NOMO-1 (cell line): Measurements from ENCODE around the gene KCNE1.
"Not testable (repeated sequence)": the region's sequence is repeated elsewhere in the genome, so short reads cannot be mapped to it uniquely, and the experiment has no call there.

Experiments
- DNase-seq, 2 experiments: peaks; one replicate each; lab custom pipeline; 2025; ENCODE audit not compliant: unreplicated experiment in 2 of 2; lab: John Stamatoyannopoulos, UW

The KCNE1 gene

DNA sequence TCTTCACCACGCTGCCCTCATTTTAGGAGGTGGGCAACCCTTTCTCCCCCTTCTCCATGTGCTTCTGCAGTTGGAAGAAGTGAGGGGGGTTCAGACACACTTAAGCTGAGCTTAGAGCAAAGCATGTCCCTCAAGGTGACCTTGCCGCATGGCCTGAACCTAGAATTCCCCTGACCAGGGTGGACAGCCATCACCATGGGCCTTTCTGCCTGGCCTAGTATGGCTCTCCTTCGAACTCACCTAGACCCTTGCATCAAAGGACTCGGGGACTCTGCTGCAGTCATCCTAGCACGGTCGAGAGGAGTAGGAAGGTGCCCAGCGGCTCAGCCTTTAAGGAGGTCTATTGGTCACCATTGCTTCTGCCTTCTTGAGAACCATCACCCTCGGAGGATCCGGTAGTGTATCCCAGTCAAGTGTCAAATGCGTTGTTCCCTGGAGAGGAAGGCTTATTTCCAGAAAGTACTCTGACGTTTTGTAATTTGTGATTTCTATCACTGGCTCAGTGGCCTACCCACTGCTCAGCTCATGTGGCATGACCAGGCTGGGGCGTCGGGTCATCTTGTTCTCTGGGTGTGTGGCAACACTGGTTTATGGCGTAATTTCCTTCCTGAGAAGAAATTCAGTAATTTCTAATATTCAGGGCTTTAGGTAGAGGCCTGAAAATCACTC lies at the start of gene KCNE1:
Gene KCNE1 (minus strand): TSS at position 424 of the 669 bp plus-strand sequence. CDS start 62,576 bp downstream, outside the sequence.
- DNase-seq: peak; percentile 62 to 82

DNA sequence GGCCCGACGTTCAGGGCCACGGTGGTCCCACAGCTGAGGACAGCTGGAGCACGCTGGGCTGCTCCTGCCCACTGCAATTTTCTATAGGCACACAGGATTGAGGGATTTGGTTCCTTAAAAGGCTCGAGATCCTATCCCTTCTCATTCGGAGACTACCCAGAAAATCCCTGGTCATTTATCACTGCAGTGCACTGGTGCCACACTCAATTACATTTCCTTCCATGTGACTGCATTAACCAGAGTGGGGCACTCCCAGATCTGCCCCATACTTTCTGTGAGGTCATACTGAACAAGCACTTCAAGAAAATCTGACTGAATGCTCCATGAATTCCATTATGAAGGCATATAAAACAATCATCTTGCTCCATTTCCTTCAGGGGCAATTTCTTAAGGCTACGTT lies 49.8 kb upstream of the KCNE1 start:
- DNase-seq: no peak

DNA sequence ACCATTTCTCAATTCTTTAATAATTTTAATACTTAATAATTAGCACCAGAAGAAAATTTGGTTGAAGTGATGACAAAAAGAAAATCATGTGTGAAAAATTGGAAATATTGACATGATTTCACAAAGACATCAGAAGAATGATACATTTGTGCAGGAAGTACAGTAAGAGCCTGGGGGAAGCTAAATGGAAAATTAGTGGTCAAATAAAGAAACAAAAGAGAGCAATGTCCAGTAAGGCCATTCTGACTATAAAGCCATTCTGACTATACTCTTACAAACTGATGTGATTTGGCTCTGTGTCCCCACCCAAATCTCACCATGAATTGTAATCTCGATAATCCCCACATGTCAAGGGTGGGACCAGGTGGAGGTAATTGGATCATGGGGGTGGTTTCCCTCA lies 48.6 kb upstream of the KCNE1 start:
- no peak for DNase-seq

DNA sequence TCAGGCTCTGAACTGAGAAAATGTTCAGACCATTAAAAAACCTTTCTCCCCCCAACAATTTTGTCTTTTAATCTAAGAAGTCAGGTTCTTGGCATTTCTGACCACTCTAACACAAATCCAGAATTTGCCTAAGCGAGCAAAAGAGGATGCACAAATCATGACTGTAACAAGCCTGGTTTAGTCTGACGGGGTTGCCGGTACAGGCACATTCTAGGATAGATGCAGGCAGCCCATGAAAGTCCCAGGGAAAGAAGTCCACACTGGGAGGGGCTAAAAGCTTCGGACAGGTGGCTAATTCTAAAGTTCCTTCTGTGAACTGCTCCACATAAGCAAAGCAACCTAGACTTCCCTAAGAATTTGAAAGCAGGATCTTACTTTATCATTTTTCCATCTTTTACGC lies 48.0 kb upstream of the KCNE1 start:
- no peak for DNase-seq

DNA sequence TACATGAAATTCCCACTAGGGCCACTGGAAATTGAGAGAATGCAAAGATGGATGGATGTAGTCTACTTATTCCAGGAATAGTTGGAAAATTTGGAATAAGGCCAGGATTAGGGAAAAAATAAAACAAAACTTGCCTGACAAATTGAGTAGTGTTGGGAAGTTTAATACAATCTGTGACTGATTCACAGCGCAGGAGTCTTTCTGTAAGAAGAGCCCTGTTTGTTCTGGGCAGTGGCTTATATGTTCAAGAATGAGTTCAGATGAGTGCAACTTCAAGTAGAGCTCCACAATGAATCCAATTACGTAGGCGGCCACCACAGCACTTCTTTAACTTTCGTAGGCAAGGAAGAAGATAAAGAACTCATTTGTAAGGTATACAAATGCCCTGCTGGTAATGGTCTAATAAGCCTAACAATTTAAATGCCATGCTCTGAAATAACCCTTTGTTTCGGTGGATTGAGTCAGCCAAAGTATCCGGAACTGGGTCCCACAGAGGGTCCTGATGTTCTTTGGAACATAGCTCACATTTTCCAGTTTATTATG lies 47.1 kb upstream of the KCNE1 start:
- DNase-seq: no peak

DNA sequence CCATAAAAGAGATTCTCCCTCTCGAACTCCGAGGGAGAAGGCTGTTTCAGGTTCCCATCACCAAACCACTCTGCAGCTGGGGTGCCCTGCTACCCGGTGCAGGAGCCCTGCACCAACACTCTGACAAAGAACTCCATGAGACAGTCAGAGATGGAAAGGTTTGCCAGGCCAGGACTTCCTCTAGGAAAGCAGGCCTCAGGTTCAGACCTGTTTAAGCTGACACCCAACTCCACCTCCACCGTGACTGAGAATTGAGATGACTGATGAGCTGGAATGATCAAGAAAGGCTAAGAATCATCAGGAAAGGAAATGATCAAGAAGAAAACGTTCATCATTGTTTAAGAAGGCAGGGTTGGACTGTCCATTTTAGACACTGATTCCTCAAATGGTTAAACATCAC lies 46.2 kb upstream of the KCNE1 start:
- no peak for DNase-seq

DNA sequence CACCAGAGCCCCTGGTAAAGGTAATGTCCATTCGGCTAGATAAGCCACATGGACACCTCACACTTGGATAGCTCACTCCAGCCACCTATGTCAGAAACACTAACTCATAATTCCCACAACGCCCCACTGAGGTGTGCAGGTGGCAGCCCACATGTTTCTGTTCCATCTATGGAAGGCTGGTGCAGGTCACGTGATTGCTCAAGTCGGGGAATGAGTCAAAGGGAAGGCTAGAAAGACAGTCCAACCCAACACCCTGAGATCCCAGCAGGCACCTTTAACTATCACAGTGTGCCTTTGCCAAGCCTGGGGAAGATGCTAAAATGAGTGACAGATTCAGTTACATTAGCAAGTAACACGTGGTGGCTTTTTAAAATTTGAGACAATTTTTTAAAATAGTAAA lies 45.3 kb upstream of the KCNE1 start:
- DNase-seq: no peak

DNA sequence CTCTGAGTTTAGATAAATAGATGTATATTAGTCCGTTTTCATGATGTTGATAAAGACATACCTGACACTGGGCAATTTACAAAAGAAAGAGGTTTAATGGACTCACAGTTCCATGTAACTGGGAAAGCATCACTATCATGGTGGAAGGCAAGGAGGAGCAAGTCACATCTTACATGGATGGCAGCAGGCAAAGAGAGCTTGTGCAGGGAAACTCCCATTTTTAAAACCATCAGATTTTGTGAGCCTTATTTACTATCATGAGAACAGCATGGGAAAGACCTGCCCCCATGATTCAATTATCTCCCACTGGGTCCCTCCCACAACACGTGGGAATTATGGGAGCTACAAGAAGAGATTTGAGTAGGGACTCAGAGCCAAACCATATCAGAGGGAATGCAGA lies 42.7 kb upstream of the KCNE1 start:
- DNase-seq: not testable (repeated sequence)

DNA sequence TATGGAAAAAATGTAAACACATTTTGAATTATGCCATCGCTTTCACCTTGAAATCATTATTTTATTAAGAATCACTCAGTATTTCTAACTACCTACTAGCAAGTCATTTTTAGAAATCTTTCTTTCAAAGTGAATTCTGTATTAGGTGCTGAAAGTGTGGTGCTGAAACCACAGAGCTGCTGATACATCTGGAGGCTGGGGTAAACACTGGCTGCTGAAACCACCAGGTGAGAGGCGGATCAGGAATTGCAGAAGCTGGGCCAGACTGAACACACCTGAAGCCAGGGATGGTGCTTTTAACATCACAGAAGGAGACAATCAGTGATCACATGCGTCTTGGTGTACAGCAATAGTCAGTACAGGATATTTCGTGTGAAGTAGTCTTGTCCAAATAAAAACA lies 42.2 kb upstream of the KCNE1 start:
- DNase-seq: no peak

DNA sequence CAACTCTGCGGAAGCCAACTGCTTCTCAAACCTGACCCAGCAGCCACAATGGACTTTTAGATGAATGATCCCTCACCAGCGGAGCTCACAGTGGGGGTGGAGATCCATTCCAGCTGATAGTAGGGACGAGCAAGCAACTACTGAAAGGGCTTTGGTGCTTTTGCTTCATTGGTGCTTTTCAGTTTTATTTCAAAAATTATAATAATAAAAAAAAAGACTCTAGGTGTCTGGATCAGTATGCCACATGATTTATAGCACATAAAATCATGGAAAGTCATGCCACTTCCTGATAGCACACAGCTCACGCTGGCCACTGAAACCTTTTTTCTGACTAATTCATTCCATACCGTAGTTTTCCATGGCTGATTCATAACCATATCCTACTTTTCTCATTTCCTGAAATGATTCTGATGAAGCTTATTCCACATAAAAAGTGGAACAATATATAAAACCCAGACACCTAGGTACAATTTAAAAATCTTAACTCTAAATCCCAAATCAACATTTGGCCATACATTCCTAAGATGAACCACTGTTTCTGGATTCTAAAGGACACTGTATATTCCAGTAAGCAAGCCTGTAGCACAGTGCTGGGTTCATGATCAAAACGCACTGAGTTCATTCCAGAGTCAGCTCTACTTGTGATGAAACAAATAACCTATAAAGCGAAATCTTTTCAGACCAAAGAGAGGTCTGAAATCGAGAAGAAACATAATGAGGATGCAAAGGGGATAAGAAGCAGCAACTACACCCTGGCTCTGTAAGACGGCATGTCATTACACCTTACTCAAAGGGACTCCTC lies 41.3 kb upstream of the KCNE1 start:
- DNase-seq: no peak

DNA sequence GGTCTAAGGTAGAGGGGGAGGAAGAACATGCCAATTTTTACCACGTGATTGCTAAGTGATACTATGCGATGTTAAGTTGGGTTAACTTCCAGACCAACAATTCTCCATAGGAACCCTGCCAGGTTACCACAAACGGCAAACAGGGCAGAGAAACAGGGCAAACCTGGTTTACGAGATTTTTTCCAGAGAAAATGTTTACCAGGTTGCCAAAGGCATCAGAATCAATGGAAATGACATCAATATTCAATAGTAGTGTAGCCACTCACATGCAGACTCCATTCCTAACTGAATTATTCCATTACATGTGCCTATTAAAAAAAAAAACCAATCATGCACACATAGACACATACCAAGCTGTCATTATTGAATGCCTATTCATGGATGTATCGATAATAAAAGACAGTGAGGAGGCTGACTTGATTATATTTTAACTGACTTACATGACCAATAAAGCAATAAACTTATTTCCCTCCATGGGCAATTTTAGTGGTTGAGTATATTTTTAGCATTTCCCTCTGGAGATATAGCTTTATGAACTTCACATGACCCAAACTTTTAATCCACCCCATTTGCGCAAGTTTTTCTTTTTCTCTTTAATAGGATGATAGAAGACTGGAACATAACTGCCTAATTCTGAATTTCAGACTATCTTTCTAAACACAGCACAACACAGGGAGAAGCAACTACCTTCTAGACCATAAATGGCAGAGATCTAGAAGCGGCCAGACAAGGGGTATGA lies 40.5 kb upstream of the KCNE1 start:
- no peak for DNase-seq

DNA sequence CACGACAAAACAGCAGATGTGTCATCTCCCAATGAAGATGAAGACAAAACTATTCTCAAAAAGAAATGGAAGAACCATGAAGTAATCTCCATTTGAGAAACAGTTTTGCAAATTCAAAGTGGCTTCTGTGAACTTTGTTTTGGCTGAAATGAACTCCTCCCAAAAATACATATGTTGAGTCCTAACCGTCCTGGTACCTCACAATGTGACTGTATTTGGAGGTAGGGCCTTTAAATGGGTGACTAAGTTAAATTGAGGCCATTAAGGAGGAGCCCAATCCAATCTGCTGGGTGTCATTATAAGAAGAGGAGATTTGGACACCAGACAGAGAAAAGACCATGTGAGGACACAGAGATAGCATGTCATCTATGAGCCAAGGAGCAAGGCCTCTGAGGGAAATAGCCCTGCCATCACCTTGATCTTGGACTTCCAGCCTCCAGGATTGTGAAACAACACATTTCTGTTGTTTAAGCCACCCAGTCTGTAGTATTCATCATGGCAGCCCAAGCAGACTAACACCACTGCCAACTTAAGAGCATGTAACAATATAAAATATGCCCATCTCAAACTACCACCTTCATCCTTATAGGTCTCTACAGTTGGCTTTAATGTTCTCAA lies 38.3 kb upstream of the KCNE1 start:
- DNase-seq: no peak

DNA sequence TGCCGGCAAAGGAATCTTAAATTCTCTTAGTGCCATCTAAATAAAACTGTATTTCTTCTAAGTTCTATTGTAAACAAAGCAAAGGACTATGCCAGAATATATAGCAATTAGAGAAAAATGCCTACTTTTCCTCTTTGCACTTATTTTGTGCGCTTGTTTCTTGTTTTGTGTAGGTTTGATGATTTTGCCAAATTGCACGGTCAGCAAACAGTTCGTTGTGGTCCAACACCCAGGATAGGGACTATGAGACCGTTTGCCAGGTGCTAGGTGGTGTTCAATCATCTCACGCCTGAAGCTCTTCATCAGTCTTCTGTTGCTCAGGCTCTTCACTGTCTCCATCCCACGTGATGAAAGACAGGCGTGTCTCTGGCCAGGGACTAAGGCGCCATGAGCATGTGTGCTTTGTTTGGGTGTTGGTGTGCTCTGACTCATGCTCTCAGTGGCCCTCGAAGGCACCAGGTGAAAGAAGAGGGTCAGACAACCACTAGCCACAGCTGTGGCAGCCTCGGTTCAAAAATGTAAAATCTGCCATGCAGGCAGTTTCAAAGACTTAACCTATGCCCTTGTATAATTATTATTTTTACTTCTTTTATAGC lies 36.9 kb upstream of the KCNE1 start:
- no peak for DNase-seq

DNA sequence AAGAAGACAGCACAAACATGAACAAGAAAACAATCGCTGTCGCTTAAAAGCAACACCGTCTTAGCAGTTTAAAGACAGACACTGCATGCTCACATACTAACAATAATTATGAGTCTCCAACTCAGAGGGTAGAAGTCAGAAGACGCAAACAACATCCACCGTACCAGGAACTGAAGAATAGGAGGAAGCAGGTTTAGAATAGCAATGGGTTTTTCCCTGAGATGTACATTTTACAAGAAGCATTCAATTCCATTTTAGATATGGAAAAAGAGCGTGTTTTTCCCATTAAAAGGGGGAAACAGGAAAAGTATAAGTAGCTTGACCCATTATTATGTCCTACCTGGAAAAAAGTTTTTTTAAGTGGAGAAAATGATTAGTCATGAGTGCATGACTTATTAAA lies 34.5 kb upstream of the KCNE1 start:
- DNase-seq: peak in 1 of 2 experiments; percentile 22

DNA sequence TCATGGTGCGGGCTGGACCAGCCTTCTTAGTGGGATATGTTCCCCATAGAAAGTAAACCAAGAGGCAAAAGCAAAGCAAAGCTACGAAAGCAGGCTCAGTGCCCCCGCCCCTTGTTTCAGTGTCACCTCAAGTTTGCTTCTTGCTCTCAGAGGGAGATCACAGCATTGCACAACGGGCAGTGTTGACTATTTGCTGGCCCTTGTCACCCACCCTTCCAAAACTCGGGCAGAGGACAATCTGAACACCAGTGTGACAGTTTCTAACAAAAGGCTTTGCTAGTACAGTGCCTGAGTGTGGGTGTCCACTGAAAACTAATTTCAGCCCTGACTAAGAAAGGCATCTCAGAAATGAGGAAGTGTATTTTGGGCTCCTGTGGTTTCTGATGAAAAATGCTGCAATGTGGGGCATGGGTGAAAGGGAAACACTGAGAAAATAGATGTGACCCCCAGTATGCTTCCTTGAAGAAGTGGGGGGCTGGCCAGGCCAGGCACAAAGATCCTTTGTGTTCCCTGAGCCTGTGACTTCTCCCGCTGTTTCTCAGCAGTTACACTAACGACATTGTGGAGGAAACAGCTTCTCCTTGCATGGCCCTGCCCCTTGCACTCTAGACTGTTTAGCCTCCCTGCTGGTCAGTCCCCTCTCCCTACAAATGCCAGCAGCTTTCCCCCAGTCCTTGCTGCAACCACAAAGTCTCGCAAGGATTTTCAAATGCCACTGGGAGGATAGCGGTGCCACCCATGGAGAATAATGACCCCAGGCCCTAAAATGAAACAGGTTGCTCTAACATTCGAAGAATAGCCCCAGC lies 33.3 kb upstream of the KCNE1 start:
- DNase-seq: peak; percentile 86 to 87

DNA sequence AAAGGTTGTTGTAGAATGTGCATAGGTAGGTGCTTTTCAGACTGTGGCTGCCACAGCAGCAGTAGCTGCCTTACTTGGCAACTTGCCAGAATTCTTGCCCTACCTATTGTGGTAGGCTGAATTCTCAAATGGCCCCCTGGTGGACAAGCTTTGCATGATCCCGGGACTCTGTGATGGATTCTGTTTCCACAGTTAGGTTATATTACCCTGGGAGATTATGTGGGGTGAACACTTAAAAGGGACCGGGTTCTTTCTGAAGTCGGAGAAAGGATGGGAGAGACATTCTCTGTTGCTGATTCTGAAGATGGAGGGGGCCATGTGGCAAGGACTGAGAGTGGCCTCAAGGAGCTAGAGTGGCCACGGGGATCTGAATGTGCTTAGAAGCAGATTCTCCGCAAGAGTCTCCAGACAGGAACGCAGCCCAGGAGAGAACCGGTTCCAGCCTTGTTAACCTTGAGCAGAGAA lies 32.1 kb upstream of the KCNE1 start:
- DNase-seq: no peak

DNA sequence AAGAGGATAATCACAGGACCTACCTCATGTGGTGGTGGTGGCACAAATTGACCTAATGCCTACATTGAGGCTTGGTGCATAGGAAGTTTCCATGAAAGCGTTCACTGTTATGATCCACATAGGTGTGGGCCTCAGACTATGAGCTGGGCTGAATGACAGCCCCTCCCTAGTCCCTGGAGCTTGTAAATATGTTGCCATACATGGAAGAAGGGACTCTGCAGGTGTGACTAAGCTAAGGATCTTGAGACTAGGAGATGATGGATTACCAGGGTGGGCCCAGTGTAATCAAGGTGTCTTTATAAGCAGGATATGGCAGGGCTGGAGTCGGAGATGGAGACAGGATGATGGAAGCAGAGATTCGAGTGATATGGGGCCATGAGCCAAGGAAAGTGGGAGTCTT lies 31.0 kb upstream of the KCNE1 start:
- DNase-seq: no peak

DNA sequence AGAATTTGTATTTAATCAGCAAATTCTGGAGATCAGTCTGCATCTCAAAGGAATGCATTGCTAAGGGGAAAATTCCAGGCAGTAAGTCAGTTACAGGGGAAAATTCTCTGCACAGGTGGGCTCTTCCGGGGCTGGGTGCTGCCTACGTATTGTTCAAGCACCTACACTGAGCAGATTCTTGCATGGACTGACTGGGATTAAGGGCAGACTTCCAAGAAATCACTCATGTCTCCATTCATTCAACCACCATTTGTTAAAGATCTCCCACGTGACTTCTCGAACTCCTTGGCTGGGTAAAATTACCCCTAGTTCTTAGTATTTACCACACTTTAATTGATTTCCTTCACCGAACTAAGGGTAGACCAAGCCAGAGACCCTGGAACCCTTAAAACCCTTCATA lies 28.2 kb upstream of the KCNE1 start:
- no peak for DNase-seq

DNA sequence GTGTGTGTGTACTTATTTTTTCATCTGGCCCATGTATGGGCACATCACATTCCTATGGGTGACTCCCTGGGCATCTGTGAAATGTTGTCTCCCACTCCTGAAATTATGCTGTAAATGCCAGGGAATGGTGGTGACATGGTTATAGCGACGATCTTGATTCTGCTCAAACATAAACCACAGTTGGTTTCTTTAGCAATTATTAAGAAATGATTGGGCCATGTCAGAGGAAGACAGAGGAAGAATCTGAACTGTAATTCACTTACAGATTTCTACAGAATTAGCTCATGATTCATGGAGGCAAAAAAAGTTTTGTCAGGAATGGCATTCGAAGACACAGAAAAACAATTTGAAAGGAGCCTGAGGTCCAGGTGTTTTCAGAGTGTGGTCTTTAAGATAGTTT lies 25.8 kb upstream of the KCNE1 start:
- DNase-seq: no peak

DNA sequence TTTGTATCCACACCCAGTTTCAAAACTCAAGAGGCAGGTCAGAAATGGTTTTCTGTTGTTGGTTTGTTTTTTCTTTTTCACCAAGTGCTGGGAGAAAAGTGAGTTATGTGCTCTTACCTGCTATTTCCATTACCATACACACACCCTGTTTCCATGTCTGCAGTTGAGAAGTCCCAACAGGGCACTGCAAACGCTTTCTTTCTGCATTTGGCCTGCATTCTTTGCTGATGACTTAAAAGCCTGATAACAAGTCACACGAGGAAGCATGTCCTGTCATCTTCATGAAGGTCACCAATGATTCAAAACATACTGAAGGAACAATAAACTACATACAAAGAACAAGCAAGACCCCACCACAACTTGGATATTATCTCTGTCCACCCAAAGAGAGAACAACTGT lies 24.8 kb upstream of the KCNE1 start:
- DNase-seq: no peak
